GM21515 (cell line): ENCODE data around the gene EPRS1.
"Not testable (repeated sequence)": the region's sequence is repeated elsewhere in the genome, so short reads cannot be mapped to it uniquely, and the experiment has no call there.

Source experiments
- ATAC-seq: cut with Tn5 transposase; IDR thresholded peaks from one replicate; pipeline ENCODE4 v1.9.1; 2021; ENCODE audit not compliant: unreplicated experiment

Gene EPRS1

DNA sequence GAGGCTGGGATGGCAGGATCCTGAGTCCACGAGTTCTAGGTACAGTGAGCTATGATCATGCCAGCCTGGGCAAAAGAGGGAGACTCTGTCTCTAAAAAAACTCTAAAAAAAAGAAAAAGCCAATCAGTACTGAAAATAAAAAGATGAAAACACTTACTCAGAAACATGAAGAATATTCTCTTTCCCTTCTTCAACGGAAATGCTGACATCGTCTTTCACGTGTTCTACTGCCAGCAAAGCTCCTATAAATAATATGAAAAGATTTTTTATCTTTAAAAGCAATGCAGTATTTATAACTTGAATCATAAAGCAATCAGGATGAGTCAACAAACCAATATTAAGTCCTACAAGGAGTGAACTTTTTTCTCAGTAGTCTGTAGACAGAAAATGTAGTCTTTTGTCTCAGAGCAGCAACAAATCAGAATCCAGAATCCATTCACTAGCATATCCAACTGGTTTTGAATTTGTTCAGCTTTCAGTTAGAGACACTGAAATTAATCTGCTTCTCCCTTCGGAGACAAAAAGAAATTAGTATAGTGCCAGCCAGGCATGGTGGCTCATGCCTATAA is 6.2 kb downstream of the EPRS1 start:
- ATAC-seq, result no peak

DNA sequence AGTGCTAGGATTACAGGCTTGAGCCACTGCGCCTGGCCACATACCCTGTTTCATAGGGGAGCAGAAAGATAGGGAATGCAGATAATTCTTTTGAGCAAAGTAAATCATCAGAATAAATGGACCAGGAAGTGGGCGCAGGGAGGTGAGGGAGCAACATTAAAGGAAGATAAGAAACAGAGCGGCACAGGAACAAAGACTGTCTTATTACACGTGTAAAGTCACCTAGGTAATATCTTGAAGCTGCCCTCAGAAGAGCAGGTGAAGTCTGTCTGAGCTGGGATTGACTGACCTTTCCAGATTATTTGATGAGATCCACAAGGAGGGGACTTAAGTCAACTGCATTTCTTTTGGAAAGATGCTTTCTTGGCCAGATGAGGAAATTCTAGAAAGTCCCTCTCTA is 7.7 kb downstream of the EPRS1 start:
- no peak for ATAC-seq

DNA sequence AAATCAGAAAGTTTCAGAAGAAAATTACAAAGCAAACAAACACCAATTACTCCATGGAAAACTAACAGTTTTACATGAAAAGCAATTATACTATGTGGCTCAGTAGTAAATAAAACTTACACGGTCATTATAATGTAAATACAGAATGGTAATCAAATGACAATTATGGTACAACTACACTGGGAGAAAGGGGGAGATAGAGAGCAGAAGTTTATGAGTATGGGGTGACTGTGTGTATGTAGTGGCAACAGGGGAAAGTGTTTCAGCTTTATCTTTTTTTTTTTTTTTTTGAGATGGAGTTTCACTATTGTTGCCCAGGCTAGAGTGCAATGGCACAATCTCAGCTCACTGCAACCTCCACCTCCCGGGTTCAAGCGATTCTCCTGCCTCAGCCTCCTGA is 8.5 kb downstream of the EPRS1 start:
- not testable (repeated sequence) for ATAC-seq

GRCh38 chr1:220032911-220033310 is 13.4 kb downstream of the EPRS1 start:
- no peak for ATAC-seq

DNA sequence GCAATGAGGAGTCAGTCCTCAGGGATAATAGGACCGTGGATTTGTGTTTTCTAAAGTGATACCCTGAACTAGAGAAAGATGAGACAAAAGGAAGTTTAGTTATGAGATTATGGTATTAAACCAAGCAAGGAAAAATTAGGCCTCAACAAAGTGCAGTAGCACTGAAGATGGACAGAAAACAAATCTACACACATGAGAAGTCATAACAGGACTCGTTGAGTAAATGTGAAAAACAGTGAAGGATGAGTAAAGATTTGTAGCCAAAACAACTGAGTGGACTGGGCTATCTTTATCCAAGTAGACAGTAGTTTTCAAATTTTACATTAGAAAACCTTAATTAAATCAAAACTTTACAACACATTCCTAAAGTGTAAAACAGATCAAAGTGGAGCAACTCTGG is 15.0 kb downstream of the EPRS1 start:
- ATAC-seq, result no peak

- ATAC-seq, result no peak
These were observed 17.9 kb downstream of the EPRS1 start for GRCh38 chr1:220028346-220028895.

DNA sequence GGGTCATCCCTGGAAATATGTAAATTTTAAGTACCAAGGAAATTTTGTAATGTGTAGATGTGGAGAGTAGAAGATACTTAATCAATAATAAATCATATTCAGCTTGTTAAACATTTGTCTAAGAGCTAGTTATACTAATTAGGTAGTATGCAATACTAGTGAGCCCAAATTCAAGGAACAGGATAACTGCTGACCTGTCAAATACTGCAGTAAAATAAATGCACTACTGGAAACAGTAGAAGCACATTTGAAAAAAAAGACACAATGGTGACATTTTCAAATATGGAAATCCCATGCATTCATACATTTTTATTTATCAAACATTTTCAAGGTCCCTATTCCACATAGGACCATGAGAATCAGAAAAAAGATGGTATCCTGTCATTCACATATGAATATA is 27.2 kb downstream of the EPRS1 start:
- no peak for ATAC-seq

- peak; percentile 60 for ATAC-seq
These were observed 32.8 kb downstream of the EPRS1 start for GRCh38 chr1:220013497-220013896.

GRCh38 chr1:220012259-220012658 is 34.0 kb downstream of the EPRS1 start:
- ATAC-seq, result no peak

DNA sequence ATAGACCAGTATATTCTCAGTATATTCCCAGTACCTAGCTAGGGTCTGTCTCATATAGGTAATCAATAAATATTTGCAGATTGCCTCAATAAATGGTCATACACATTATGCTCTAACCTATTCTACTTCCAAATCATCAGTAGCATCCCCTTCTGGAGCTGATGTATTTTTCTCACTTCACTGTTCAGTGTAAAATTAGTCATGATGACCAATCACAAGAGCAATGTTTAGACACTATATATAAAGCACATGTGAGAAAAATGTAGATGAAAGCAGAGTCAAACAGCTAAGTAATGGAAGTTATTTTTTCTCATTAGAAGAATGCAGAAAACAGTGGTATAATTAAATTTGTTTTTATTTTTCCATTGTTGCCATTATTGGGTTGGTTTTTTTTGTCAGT is 34.7 kb downstream of the EPRS1 start:
- no peak for ATAC-seq

- ATAC-seq, result no peak
These were observed 38.9 kb downstream of the EPRS1 start for GRCh38 chr1:220007438-220007837.

DNA sequence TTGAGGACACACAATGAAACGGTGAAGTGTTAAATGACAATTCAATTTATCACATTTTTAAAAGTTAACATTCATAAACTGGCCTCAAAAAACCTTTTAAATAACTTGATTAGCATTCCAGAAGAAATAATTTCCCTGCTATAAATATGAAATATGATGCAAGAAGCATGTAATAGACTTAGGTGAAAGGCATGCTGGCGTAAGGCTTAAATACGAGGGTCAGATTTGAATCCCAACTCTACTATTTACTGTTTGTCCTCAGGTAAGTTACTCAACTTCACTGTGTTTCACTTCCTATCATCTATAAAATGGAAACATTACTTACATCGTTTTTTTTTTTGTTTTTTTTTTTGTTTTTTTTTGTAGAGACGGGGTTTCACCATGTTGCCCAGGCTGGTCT is 40.8 kb downstream of the EPRS1 start:
- ATAC-seq, result no peak

GRCh38 chr1:220003610-220004299 is 42.5 kb downstream of the EPRS1 start:
- no peak for ATAC-seq

DNA sequence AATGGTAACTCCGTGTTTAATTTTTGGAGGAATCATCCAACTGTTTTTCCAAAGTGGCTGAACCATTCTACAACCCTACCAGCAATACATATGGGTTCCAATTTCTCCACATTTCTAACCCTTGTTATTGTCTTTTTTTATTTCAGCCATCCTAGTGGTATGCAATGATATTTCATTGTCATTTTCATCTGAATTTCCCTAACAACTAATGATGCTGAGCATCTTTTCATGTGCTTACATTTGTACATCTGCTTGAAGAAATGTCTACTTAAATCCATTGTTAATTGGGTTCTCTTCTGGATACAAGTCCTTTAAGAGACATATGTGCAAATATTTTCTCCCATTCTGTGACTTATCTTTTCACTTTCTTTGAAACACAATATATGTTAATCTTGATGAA is 43.3 kb downstream of the EPRS1 start:
- no peak for ATAC-seq

DNA sequence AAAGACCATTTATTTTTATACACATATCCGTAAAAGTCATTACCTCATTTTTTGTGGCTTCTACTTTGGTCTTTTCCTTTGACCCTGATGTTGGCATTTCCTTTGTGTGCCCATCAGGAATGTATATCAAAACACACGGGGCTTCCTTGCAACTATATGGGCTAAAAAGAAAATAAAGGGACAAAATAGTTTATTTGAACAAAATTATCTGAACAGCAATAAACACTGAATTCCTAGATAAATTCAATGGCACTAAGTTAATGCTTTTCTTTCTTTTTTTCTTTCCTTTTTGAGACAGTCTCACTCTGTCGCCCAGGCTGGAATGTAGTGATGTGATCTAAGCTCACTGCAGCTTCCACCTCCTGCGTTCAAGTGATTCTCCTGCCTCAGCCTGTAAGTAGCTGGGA is 45.2 kb downstream of the EPRS1 start:
- ATAC-seq, result no peak

- ATAC-seq, result no peak
These were observed 46.5 kb downstream of the EPRS1 start for GRCh38 chr1:219999821-220000220.
